Measurements from ENCODE around the gene DMD.

The DMD gene

GRCh38 chrX:31245714-31246113 is 1965.6 kb downstream of the DMD start:
- no CpG with 5 or more reads among the region's 4 CpGs for WGBS (ENCODE audit: extremely low coverage, insufficient coverage, insufficient read length)
- H2AK5ac ChIP-seq (ENCODE audit: low read length): no peak overlapping the region
- H3K4me2 ChIP-seq (ENCODE audit: low read length): no peak overlapping the region

DNA sequence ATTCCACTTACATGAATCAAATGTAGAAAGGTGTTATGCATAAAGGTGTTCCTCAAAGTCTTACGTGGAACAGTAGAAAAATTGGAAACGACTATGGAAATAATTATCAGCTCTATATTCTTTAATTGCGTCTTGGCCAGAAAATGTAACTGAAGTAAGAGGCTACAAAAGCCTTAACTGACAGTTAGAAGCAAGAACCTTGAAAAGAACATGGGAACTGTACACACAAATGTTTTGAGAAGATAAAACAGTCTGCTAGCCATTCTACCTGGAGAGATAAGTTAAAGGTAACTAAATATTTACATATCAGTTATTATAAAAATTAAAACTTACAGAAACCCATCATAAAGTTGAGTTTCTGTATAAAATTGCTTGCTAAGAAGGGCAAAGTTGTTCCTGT is 1967.5 kb downstream of the DMD start:
- no peak overlapping the region for H3K14ac ChIP-seq (ENCODE audit: low read length)
- no peak overlapping the region for H2AK5ac ChIP-seq (ENCODE audit: low read length)
- no peak overlapping the region for H3K23ac ChIP-seq (ENCODE audit: low read length)
- no peak overlapping the region for H3K9ac ChIP-seq (ENCODE audit: low read length)
- no peak overlapping the region for H3K4me2 ChIP-seq (ENCODE audit: low read length)
- no peaks in the 10 kb centered on the region for H3K79me1 ChIP-seq (ENCODE audit: low read length)
- WGBS (ENCODE audit: extremely low coverage, insufficient coverage, insufficient read length): no CpG with 5 or more reads among the region's 3 CpGs
- no peaks in the 10 kb centered on the region for H3K9me3 ChIP-seq (ENCODE audit: insufficient read depth, low read depth, low read length)
- no peak overlapping the region for H2BK120ac ChIP-seq (ENCODE audit: insufficient read depth, low read length, poor library complexity)
- H3K36me3 ChIP-seq (ENCODE audit: control insufficient read depth in 1 of 2, insufficient read depth in 2 of 2, low read length in 2 of 2): no peaks in the 10 kb centered on the region
- H3K27ac ChIP-seq (ENCODE audit: low read depth, low read length): no peak overlapping the region
- H3K4me1 ChIP-seq (ENCODE audit: control insufficient read depth in 1 of 2, insufficient read depth in 2 of 2, low read length in 2 of 2): no peaks in the 10 kb centered on the region
- no peak overlapping the region for H4K12ac ChIP-seq (ENCODE audit: low read depth, low read length)
- DNase-seq: no peak
- H4K91ac ChIP-seq (ENCODE audit: low read depth, low read length): no peak overlapping the region
- H3K79me2 ChIP-seq (ENCODE audit: control insufficient read depth, insufficient read depth, low read length, poor library complexity): no peaks in the 10 kb centered on the region
- H2AFZ ChIP-seq (ENCODE audit: insufficient read depth, low read length, poor library complexity): no peak overlapping the region
- H3K4me3 ChIP-seq (ENCODE audit: low read depth, low read length): no peak overlapping the region
- no peaks in the 10 kb centered on the region for H3K27me3 ChIP-seq (ENCODE audit: insufficient read depth, low read length)
- no peak overlapping the region for H3K4ac ChIP-seq (ENCODE audit: low read depth, low read length)
- no peak overlapping the region for H4K8ac ChIP-seq (ENCODE audit: low read depth, low read length)
- no peak overlapping the region for H2BK12ac ChIP-seq (ENCODE audit: low read length)
- H2BK5ac ChIP-seq (ENCODE audit: low read depth, low read length, poor library complexity): no peak overlapping the region
- H3K18ac ChIP-seq (ENCODE audit: low read length): no peak overlapping the region

More at GRCh38 chrX:31245714-31246113, 1965.6 kb downstream of the DMD start:
- Histone ChIP-seq H2BK12ac (ENCODE audit: low read length) (no peak overlapping the region), H3K36me3 (ENCODE audit: control insufficient read depth in 1 of 2, insufficient read depth in 2 of 2, low read length in 2 of 2) (no peaks in the 10 kb centered on the region), H4K12ac (ENCODE audit: low read depth, low read length) (no peak overlapping the region), H3K27me3 (ENCODE audit: insufficient read depth, low read length) (no peaks in the 10 kb centered on the region), H3K14ac (ENCODE audit: low read length) (no peak overlapping the region), H4K8ac (ENCODE audit: low read depth, low read length) (no peak overlapping the region), H2BK5ac (ENCODE audit: low read depth, low read length, poor library complexity) (no peak overlapping the region), H3K4me3 (ENCODE audit: low read depth, low read length) (no peak overlapping the region), H3K4me1 (ENCODE audit: control insufficient read depth in 1 of 2, insufficient read depth in 2 of 2, low read length in 2 of 2) (no peaks in the 10 kb centered on the region), H3K79me2 (ENCODE audit: control insufficient read depth, insufficient read depth, low read length, poor library complexity) (no peaks in the 10 kb centered on the region), H3K27ac (ENCODE audit: low read depth, low read length) (no peak overlapping the region), H3K79me1 (ENCODE audit: low read length) (no peaks in the 10 kb centered on the region), H3K9me3 (ENCODE audit: insufficient read depth, low read depth, low read length) (no peaks in the 10 kb centered on the region), H3K23ac (ENCODE audit: low read length) (no peak overlapping the region), H3K9ac (ENCODE audit: low read length) (no peak overlapping the region), H4K91ac (ENCODE audit: low read depth, low read length) (no peak overlapping the region), H2BK120ac (ENCODE audit: insufficient read depth, low read length, poor library complexity) (no peak overlapping the region), H3K4ac (ENCODE audit: low read depth, low read length) (no peak overlapping the region), H3K18ac (ENCODE audit: low read length) (no peak overlapping the region), H2AFZ (ENCODE audit: insufficient read depth, low read length, poor library complexity) (no peak overlapping the region)
- no peak for DNase-seq

DNA sequence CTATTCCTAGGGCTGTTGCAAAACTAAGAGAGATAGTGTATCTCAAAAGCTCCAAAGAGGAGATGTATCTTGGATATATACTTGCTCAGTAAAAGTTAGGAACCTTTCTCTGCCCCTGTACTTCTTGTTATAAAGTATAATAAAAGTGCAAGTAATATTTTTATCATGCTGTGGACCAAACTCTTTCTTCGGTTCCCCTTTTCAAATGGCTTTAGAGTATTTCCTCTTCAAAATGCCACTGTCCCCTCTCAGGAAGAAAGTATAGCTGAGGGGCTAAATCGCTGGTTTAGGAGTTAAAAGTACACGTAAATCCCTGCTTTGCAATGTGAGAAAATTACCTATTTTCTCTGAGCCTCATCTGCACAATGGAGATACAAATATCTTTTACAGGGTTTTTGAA is 1970.4 kb downstream of the DMD start:
- no peak overlapping the region for H2AFZ ChIP-seq (ENCODE audit: insufficient read depth, low read length, poor library complexity)
- H2AK5ac ChIP-seq (ENCODE audit: low read length): no peak overlapping the region
- no peak overlapping the region for H2BK120ac ChIP-seq (ENCODE audit: insufficient read depth, low read length, poor library complexity)
- no peaks in the 10 kb centered on the region for H3K79me1 ChIP-seq (ENCODE audit: low read length)
- H3K9me3 ChIP-seq (ENCODE audit: insufficient read depth, low read depth, low read length): no peaks in the 10 kb centered on the region
- no peak overlapping the region for H4K91ac ChIP-seq (ENCODE audit: low read depth, low read length)
- H2BK12ac ChIP-seq (ENCODE audit: low read length): no peak overlapping the region
- WGBS (ENCODE audit: extremely low coverage, insufficient coverage, insufficient read length): no CpG with 5 or more reads among the region's 3 CpGs
- no peak overlapping the region for H4K8ac ChIP-seq (ENCODE audit: low read depth, low read length)
- H2BK5ac ChIP-seq (ENCODE audit: low read depth, low read length, poor library complexity): no peak overlapping the region
- H3K14ac ChIP-seq (ENCODE audit: low read length): no peak overlapping the region
- no peak overlapping the region for H3K4me3 ChIP-seq (ENCODE audit: low read depth, low read length)
- H3K4me2 ChIP-seq (ENCODE audit: low read length): no peak overlapping the region
- H3K79me2 ChIP-seq (ENCODE audit: control insufficient read depth, insufficient read depth, low read length, poor library complexity): no peaks in the 10 kb centered on the region
- no peak overlapping the region for H3K4ac ChIP-seq (ENCODE audit: low read depth, low read length)
- H3K27me3 ChIP-seq (ENCODE audit: insufficient read depth, low read length): no peaks in the 10 kb centered on the region
- H3K9ac ChIP-seq (ENCODE audit: low read length): no peak overlapping the region
- H3K23ac ChIP-seq (ENCODE audit: low read length): no peak overlapping the region
- DNase-seq: no peak
- H3K27ac ChIP-seq (ENCODE audit: low read depth, low read length): no peak overlapping the region
- no peak overlapping the region for H4K12ac ChIP-seq (ENCODE audit: low read depth, low read length)
- no peaks in the 10 kb centered on the region for H3K4me1 ChIP-seq (ENCODE audit: control insufficient read depth in 1 of 2, insufficient read depth in 2 of 2, low read length in 2 of 2)
- H3K18ac ChIP-seq (ENCODE audit: low read length): no peak overlapping the region
- H3K36me3 ChIP-seq (ENCODE audit: control insufficient read depth in 1 of 2, insufficient read depth in 2 of 2, low read length in 2 of 2): no peaks in the 10 kb centered on the region

DNA sequence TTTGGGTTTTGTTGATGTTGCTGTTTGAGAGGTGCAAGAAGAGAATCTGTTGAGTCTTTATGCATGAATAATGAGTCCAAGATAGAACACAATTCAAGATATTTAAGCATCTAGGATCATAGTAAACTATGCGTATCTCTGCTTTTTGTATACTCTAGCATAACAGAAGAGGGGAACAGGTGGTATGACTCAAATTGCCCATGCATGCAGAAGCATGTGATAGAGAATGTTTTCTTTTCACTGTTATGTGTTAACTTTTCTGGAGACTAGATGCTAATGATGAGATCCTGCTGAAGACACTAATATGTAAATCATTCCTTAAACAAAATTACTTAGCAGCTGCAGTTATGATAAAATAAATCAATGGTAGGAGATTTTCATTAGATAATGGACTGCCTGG is 1974.2 kb downstream of the DMD start:
- Histone ChIP-seq H2AK5ac (ENCODE audit: low read length) (no peak overlapping the region), H3K14ac (ENCODE audit: low read length) (no peak overlapping the region), H3K9ac (ENCODE audit: low read length) (no peak overlapping the region), H3K36me3 (ENCODE audit: control insufficient read depth in 1 of 2, insufficient read depth in 2 of 2, low read length in 2 of 2) (no peaks in the 10 kb centered on the region), H3K18ac (ENCODE audit: low read length) (no peak overlapping the region), H2AFZ (ENCODE audit: insufficient read depth, low read length, poor library complexity) (no peak overlapping the region), H4K12ac (ENCODE audit: low read depth, low read length) (no peak overlapping the region), H3K23ac (ENCODE audit: low read length) (no peak overlapping the region), H3K27ac (ENCODE audit: low read depth, low read length) (no peak overlapping the region), H3K27me3 (ENCODE audit: insufficient read depth, low read length) (no peaks in the 10 kb centered on the region), H3K4me2 (ENCODE audit: low read length) (no peak overlapping the region), H3K79me1 (ENCODE audit: low read length) (no peaks in the 10 kb centered on the region), H3K79me2 (ENCODE audit: control insufficient read depth, insufficient read depth, low read length, poor library complexity) (no peaks in the 10 kb centered on the region), H2BK12ac (ENCODE audit: low read length) (no peak overlapping the region), H3K4ac (ENCODE audit: low read depth, low read length) (no peak overlapping the region), H3K9me3 (ENCODE audit: insufficient read depth, low read depth, low read length) (no peaks in the 10 kb centered on the region), H3K4me1 (ENCODE audit: control insufficient read depth in 1 of 2, insufficient read depth in 2 of 2, low read length in 2 of 2) (no peaks in the 10 kb centered on the region), H4K8ac (ENCODE audit: low read depth, low read length) (no peak overlapping the region), H3K4me3 (ENCODE audit: low read depth, low read length) (no peak overlapping the region), H2BK5ac (ENCODE audit: low read depth, low read length, poor library complexity) (no peak overlapping the region), H4K91ac (ENCODE audit: low read depth, low read length) (no peak overlapping the region), H2BK120ac (ENCODE audit: insufficient read depth, low read length, poor library complexity) (no peak overlapping the region)
- WGBS (ENCODE audit: extremely low coverage, insufficient coverage, insufficient read length): no CpG with 5 or more reads among the region's 1 CpG
- DNase-seq: no peak

All from trophoblast cell (in vitro differentiated cells and primary cell).